Breast epithelium (tissue), 4 donors: ENCODE data around the gene NCKAP5. TPM values are rescaled to one million over a fixed set of nuclear protein-coding genes. Genes with fewer than 3 reads are reported as not detected.

Experiments
- DNase-seq, 2 donors: peaks; one replicate each; pipeline ENCODE4 v3.0.0-alpha.2; 2019; ENCODE audit warnings: low spot score in 2 of 2
- H3K27ac ChIP-seq, 2 donors: fragments of 200-600 bp; sonication (generic) in 1 of 2; one replicate each; pipeline ENCODE4 v1.5.1; 2016 to 2019; ENCODE audit warnings: mild to moderate bottlenecking in 1 of 2
- H3K27me3 ChIP-seq, 2 donors: fragments of 200-600 bp; sonication (generic) in 1 of 2; one replicate each; pipeline versions ENCODE4 v1.5.1 to v1.6.0; 2017 to 2019; ENCODE audit warnings: control low read depth in 1 of 2, mild to moderate bottlenecking in 1 of 2
- H3K36me3 ChIP-seq: fragments of 200-600 bp; one replicate; pipeline ENCODE4 v1.5.1; 2019
- H3K4me1 ChIP-seq, 2 donors: fragments of 200-600 bp; sonication (generic); one replicate each; pipeline ENCODE4 v1.5.1; 2016 to 2019; ENCODE audit warnings: control low read depth in 1 of 2
- H3K4me3 ChIP-seq, 3 donors: fragments of 200-600 bp; sonication (generic); 1 replicate in 2 of 3; 2 replicates in 1 of 3; pipeline ENCODE4 v1.5.1; 2016 to 2019; ENCODE audit warnings: mild to moderate bottlenecking in 3 of 3, moderate library complexity in 2 of 3
- H3K9me3 ChIP-seq, 2 donors: fragments of 200-600 bp; sonication (generic) in 1 of 2; one replicate each; pipeline ENCODE4 v1.5.1; 2016 to 2019; ENCODE audit warnings: control low read depth in 1 of 2
- POLR2A ChIP-seq: fragments of 450-650 bp; IDR thresholded peaks from one replicate; pipeline ENCODE4 v1.6.1; 2016; ENCODE audit warnings: antibody characterized with exemption, mild to moderate bottlenecking, moderate library complexity
- POLR2AphosphoS5 ChIP-seq, 3 donors: sonication (generic); formaldehyde crosslinking; IDR thresholded peaks; one replicate each; pipeline ENCODE4 v1.6.1; 2017; ENCODE audit warnings: antibody characterized with exemption in 3 of 3
- intact Hi-C: fragments of 100-400 bp; cut with DNase I; formaldehyde crosslinking; loops from one replicate; pipeline ENCODE4 v1.15.1; 2023; ENCODE audit warnings: low total_unique reads
- total RNA-seq, 3 donors: library from RNA; depleted of rRNA; stranded (reverse); fragments of >200 nt; gene quantifications; one replicate each; pipeline ENCODE4 v1.1.0, GENCODE V29; 2016
- TF ChIP-seq, protein P1 (sequence below), 3 donors: fragments of 450-650 bp; IDR thresholded peaks; one replicate each; pipeline ENCODE4 v1.5.1; 2016 to 2017; ENCODE audit warnings: antibody characterized with exemption in 3 of 3, mild to moderate bottlenecking in 3 of 3, moderate library complexity in 3 of 3

NCKAP5 gene
- total RNA-seq, 3 donors from 2014 or later = 1.1 to 10.5 (median 6.1) TPM

DNA sequence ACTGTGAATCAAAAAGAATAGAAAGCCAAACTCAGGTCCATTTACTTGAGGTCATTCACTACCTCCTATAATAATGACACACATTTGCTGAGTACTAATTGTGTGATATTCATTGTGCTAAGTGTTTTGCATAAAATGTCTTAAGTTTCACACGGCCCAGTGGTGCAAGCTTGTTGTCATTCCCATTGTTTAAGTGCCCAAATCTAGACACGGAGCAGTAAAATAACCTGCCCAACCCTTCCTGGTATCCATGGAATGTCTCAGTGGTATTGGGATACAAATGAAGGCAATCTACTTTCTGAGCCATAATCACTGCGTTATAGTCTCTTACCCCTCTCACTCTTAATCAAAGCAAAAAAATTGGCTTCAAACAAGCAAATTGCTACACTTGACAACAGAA, 233.3 kb downstream of the NCKAP5 start:
- Histone ChIP-seq H3K9me3 (no peaks in the 10 kb centered on the region), H3K4me1 (no peaks in the 10 kb centered on the region), H3K27ac (no peak overlapping the region), H3K4me3 (no peak overlapping the region), H3K27me3 (no peaks in the 10 kb centered on the region), H3K36me3 (no peaks in the 10 kb centered on the region)
- no peak for DNase-seq
- intact Hi-C loops = no loop called here
- no peak for TF ChIP-seq POLR2A
- no peak for TF ChIP-seq POLR2AphosphoS5 (IDR thresholded peaks at IDR 0.05)
- TF ChIP-seq, protein P1, sequence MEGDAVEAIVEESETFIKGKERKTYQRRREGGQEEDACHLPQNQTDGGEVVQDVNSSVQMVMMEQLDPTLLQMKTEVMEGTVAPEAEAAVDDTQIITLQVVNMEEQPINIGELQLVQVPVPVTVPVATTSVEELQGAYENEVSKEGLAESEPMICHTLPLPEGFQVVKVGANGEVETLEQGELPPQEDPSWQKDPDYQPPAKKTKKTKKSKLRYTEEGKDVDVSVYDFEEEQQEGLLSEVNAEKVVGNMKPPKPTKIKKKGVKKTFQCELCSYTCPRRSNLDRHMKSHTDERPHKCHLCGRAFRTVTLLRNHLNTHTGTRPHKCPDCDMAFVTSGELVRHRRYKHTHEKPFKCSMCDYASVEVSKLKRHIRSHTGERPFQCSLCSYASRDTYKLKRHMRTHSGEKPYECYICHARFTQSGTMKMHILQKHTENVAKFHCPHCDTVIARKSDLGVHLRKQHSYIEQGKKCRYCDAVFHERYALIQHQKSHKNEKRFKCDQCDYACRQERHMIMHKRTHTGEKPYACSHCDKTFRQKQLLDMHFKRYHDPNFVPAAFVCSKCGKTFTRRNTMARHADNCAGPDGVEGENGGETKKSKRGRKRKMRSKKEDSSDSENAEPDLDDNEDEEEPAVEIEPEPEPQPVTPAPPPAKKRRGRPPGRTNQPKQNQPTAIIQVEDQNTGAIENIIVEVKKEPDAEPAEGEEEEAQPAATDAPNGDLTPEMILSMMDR (IDR thresholded peaks at IDR 0.05) = no peak

DNA sequence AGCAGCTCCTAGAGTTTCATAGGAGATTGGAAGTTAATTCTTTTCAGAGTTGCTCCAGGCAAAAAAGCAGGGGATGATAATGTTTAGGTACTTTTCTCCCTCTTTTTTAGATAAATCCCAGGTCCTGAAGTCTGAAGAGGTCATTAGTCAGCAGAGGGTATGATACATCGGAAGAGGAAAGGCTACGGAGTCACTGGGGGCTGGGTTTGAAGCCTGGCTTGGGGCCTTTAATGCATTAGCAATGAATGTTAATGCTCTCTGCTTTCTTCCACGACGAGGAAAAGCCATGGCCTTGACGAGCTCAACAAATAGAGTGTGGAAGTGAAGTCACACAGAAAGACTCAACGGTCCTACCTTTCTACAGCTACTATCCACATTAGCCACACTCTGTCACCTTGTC, 235.1 kb downstream of the NCKAP5 start:
- DNase-seq = no peak
- intact Hi-C loops = no loop called here

DNA sequence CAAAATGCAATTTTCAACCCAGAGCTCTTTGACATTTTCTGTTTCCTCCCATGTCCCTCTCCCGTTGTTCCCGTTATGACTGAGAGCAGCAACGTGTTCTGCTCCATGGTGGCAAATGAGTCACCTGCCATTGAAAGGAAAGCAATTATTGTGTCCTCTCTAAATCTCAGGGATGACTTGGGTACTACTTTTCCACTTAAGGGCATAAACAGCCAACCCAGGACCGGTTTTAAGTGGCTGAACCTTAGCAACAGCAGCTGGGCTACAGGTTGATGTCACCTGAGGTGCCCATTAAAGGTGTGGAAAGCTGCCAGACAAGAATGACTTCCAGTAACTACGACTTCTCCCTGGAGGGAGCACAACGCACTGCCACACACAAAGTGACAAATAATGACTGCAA, 236.8 kb downstream of the NCKAP5 start:
- TF ChIP-seq POLR2AphosphoS5 (IDR thresholded peaks at IDR 0.05) = no peak
- Histone ChIP-seq H3K27ac (no peak overlapping the region), H3K36me3 (no peaks in the 10 kb centered on the region), H3K4me3 (no peak overlapping the region), H3K9me3 (no peaks in the 10 kb centered on the region), H3K27me3 (no peaks in the 10 kb centered on the region), H3K4me1 (no peaks in the 10 kb centered on the region)
- intact Hi-C loops = no loop called here
- no peak for DNase-seq

More for the DNA sequence above, 235.1 kb downstream of the NCKAP5 start:
- Histone ChIP-seq H3K27ac (no peak overlapping the region), H3K4me1 (no peaks in the 10 kb centered on the region), H3K4me3 (no peak overlapping the region), H3K9me3 (no peaks in the 10 kb centered on the region), H3K27me3 (no peaks in the 10 kb centered on the region), H3K36me3 (no peaks in the 10 kb centered on the region)
- TF ChIP-seq POLR2AphosphoS5 (IDR thresholded peaks at IDR 0.05) (no peak), POLR2A (no peak)
- TF ChIP-seq, protein P1 (IDR thresholded peaks at IDR 0.05) = no peak

DNA sequence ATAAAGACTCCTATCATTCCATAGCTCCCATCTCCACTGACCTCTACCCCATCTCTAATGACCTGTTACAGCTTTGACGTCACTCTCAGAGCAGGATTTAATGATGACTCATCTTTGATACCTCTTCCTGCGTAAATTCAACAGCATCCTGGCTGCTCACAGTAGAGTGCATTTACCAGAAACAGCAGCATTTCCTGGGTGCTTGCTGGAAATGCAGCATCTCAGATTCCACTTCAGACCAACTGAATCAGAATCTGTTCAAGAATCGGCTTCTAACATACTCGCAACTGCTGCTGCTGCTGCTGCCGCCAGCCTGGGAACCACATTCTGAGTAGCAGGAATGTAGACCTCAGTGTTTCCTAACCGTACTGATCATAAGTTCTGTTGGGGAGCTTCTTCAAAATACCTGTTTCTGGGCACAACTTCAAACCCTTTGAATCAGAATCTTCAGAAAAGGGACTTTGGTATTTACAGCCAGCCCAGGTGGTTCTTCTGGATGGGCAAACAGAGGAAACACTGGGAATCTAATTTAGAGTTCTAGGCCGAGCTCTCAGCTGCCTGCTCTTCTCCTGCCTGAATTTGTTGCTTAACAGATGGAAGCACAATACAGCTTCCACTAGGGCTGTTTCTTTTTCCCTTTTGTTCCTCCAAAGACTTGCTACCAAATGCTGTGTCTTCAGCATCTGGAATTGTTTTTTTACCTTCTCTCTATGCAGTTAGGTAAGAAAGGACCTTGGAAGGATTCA, 241.4 kb downstream of the NCKAP5 start:
- DNase-seq = no peak
- intact Hi-C loops = no loop called here

DNA sequence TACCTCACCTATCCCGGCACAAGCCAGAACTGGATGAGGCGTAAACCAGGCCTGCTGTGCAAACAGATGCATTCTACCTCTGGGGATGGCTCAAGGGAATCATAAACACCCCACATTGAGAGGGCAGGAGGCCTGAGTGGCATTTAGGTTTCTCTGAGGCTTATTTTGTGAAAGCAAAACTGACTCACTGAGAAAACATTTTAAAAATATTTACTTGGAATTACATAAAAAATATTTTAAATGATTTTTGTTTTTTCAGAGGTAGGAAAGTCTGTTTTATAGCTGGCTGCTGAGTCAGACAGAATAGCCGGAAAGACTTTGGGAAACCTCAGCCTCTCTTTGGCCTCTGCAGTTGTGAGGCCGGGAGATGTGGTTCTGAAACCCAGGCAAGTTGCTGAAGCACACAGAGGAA, 244.1 kb downstream of the NCKAP5 start:
- no peaks in the 10 kb centered on the region for H3K36me3 ChIP-seq
- H3K4me3 ChIP-seq = no peak overlapping the region
- no peaks in the 10 kb centered on the region for H3K4me1 ChIP-seq
- H3K27me3 ChIP-seq = no peaks in the 10 kb centered on the region
- no peak for DNase-seq
- intact Hi-C loops = no loop called here
- no peaks in the 10 kb centered on the region for H3K9me3 ChIP-seq
- TF ChIP-seq, protein P1 (IDR thresholded peaks at IDR 0.05) = no peak
- TF ChIP-seq POLR2AphosphoS5 (IDR thresholded peaks at IDR 0.05) (no peak), POLR2A (no peak)
- H3K27ac ChIP-seq = no peak overlapping the region

More for the DNA sequence above, 241.4 kb downstream of the NCKAP5 start:
- Histone ChIP-seq H3K27me3 (no peaks in the 10 kb centered on the region), H3K4me1 (no peaks in the 10 kb centered on the region), H3K36me3 (no peaks in the 10 kb centered on the region), H3K27ac (no peak overlapping the region), H3K9me3 (no peaks in the 10 kb centered on the region), H3K4me3 (no peak overlapping the region)
- TF ChIP-seq, protein P1 (IDR thresholded peaks at IDR 0.05) = no peak
- no peak for TF ChIP-seq POLR2A
- TF ChIP-seq POLR2AphosphoS5 (IDR thresholded peaks at IDR 0.05) = no peak
